ENCODE data around the gene FOXL3. TPM values are rescaled to one million over a fixed set of nuclear protein-coding genes. Genes with fewer than 3 reads are reported as not detected.

FOXL3 gene
- total RNA-seq, 1 donor from 2014 or later, result not detected

DNA sequence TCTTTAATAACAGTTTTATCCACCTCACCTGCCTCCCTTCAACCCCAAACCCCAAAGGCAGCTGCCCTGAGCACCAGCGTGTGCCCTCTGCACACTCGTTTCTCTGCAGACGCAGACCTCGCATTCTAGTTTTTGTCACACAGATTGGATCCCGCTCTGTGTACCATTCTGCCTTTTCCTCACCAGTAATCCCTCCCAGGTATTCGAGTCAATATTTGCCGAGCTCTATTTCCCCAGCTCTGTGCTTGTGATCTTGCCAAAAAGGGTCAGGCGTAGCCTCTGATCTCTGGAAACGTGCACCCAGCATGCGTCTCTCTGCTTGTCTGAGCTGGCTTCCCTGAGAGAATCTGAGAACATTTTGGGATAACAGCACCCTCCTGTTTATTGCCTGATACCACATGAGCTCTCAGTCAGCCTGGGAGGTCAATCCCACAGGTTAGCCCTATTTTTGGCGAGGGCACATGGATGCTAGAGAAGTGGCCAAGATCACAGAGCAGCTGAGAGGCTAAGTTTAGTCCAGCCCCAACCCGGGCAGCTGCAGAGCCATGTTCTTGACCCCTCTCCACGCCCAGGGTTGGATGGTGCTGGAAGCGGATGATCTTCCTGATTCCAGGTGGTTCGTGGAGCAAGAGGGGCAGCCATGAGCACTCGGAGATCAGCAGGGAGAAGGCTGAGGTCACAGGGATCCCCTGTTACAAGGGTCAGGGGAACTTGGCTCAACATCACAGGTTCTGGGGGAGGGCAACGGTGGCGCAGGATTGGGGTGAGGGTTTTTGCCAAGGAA lies 29.1 kb downstream of the FOXL3 start:
- Mint-ChIP-seq H3K9me3 (ENCODE audit: low read depth) (peaks cover 7% of the 10 kb centered on the region), H3K27ac (peak overlapping the region; percentile 81), H3K27me3 (peaks cover 22% of the 10 kb centered on the region), H3K36me3 (ENCODE audit: insufficient read depth) (no peaks in the 10 kb centered on the region), H3K4me1 (ENCODE audit: low read depth) (peaks cover 18% of the 10 kb centered on the region), H3K4me3 (ENCODE audit: low read depth) (no peak overlapping the region)
- TF ChIP-seq, protein P1, sequence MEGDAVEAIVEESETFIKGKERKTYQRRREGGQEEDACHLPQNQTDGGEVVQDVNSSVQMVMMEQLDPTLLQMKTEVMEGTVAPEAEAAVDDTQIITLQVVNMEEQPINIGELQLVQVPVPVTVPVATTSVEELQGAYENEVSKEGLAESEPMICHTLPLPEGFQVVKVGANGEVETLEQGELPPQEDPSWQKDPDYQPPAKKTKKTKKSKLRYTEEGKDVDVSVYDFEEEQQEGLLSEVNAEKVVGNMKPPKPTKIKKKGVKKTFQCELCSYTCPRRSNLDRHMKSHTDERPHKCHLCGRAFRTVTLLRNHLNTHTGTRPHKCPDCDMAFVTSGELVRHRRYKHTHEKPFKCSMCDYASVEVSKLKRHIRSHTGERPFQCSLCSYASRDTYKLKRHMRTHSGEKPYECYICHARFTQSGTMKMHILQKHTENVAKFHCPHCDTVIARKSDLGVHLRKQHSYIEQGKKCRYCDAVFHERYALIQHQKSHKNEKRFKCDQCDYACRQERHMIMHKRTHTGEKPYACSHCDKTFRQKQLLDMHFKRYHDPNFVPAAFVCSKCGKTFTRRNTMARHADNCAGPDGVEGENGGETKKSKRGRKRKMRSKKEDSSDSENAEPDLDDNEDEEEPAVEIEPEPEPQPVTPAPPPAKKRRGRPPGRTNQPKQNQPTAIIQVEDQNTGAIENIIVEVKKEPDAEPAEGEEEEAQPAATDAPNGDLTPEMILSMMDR (IDR thresholded peaks at IDR 0.05; ENCODE audit: unreplicated experiment), result no peak
- no peak for DNase-seq (ENCODE audit: low spot score, unreplicated experiment)

DNA sequence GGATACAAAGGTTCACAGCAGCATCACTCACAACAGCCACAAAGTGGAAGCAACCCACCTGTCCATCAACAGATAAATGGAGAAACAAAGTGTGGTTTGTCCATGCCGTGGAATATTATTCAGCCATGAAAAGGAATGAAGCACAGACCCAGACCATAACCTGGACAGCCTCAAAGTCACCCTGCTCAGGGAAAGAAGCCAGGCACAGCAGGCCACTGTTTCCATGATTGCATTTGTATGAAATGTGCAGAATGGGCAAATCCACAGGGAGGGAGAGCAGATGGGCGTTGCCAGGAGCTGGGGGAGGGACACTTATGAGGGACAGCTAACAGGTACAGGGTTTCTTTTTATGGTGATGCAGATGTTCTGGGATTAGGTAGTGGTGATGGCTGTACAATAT lies 30.3 kb downstream of the FOXL3 start:
- H3K4me1 Mint-ChIP-seq (ENCODE audit: low read depth), result peaks cover 18% of the 10 kb centered on the region

DNA sequence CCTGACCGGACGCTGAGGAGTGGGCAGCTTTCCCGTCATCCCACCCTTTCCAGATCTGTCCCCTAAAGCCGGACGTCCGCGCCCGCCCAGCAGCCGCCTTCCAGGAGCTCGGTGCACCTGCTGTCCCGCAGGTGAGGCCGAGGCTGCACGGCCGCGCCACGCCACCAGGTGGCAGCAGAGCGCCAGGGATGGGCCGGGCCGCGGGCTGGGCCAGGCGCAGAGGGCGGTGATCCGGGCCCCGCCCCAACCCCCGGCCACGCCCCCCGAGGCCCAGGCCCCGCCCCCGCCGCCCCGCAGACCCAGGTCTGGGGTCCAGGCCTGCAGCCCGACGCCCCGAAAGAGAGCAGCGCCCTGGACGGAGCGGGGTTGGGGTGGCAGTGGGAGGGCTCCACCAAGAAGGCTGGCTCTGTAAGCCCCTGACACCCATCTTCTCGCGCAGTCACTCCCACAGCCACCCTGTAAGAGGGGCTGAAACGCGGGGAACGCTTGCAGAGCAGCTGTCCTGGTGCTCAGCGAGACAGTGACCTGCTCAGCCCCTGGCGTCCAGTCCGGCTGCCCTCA lies 32.2 kb downstream of the FOXL3 start:
- TF ChIP-seq, protein P1 (IDR thresholded peaks at IDR 0.05; ENCODE audit: unreplicated experiment), result peak; percentile 95
- Mint-ChIP-seq H3K27ac (no peak overlapping the region), H3K36me3 (ENCODE audit: insufficient read depth) (no peaks in the 10 kb centered on the region), H3K4me1 (ENCODE audit: low read depth) (peaks cover 28% of the 10 kb centered on the region), H3K27me3 (peaks cover 22% of the 10 kb centered on the region), H3K9me3 (ENCODE audit: low read depth) (no peaks in the 10 kb centered on the region), H3K4me3 (ENCODE audit: low read depth) (no peak overlapping the region)
- DNase-seq (ENCODE audit: low spot score, unreplicated experiment), result peak; percentile 95

More for the DNA sequence above, 30.3 kb downstream of the FOXL3 start:
- no peak for DNase-seq (ENCODE audit: low spot score, unreplicated experiment)
- Mint-ChIP-seq H3K27me3 (peaks cover 22% of the 10 kb centered on the region), H3K9me3 (ENCODE audit: low read depth) (peaks cover 3% of the 10 kb centered on the region), H3K36me3 (ENCODE audit: insufficient read depth) (no peaks in the 10 kb centered on the region), H3K4me3 (ENCODE audit: low read depth) (no peak overlapping the region), H3K27ac (no peak overlapping the region)
- TF ChIP-seq, protein P1 (IDR thresholded peaks at IDR 0.05; ENCODE audit: unreplicated experiment), result no peak

DNA sequence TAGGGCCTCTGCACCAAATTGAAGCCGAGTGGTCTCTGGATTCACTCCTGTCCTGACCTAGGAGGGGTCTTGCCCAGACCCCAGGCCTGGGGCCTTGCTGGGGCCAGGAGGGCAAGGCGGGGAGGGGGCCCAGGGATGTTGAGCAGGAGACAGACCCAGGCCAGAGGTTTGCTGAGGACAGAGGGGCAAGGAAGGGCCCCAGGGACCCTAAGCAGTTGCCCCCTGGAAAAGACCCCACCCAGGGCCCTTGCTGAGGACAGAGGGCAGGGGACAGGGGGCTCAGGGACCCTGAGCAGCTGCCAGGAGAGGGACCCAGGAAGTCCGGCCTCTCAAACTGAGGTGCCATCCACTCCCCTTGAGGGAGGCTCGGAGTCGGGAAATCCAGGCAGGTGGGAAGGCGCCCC lies 32.7 kb downstream of the FOXL3 start:
- Mint-ChIP-seq H3K36me3 (ENCODE audit: insufficient read depth) (no peaks in the 10 kb centered on the region), H3K27ac (no peak overlapping the region), H3K4me1 (ENCODE audit: low read depth) (peaks cover 32% of the 10 kb centered on the region), H3K9me3 (ENCODE audit: low read depth) (no peaks in the 10 kb centered on the region), H3K4me3 (ENCODE audit: low read depth) (no peak overlapping the region), H3K27me3 (peaks cover 22% of the 10 kb centered on the region)
- DNase-seq (ENCODE audit: low spot score, unreplicated experiment), result no peak
- TF ChIP-seq, protein P1 (IDR thresholded peaks at IDR 0.05; ENCODE audit: unreplicated experiment), result no peak

DNA sequence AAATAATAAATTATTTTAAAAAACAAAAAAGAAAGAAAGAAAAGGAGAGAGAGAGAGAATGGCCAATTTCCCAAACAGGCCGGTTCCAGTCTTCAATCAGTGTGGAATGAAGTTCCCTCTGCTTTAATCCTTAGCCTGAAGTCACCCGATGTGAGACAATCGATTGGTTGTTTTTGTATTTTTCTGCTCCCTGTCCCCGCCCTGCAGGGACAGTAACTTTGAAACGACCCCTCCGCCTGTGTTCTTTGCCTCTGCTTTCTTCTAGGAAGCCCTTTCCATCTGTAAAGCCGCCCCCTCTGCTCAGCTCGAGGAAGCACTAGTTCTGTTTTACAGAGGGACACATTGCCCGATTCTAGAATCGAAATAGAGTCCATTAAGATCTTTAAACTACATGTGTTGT lies 33.4 kb downstream of the FOXL3 start:
- Mint-ChIP-seq H3K27ac (no peak overlapping the region), H3K27me3 (peaks cover 22% of the 10 kb centered on the region)

More for the DNA sequence above, 33.4 kb downstream of the FOXL3 start:
- TF ChIP-seq, protein P1 (IDR thresholded peaks at IDR 0.05; ENCODE audit: unreplicated experiment), result no peak
- no peaks in the 10 kb centered on the region for H3K36me3 Mint-ChIP-seq (ENCODE audit: insufficient read depth)
- H3K9me3 Mint-ChIP-seq (ENCODE audit: low read depth), result no peaks in the 10 kb centered on the region
- no peak overlapping the region for H3K4me3 Mint-ChIP-seq (ENCODE audit: low read depth)
- no peak for DNase-seq (ENCODE audit: low spot score, unreplicated experiment)
- H3K4me1 Mint-ChIP-seq (ENCODE audit: low read depth), result peaks cover 33% of the 10 kb centered on the region

Data from progenitor cell of endocrine pancreas (in vitro differentiated cells).